Pancreas (tissue), 10 donors: Measurements from ENCODE around the gene ACKR3. TPM values are rescaled to one million over a fixed set of nuclear protein-coding genes. Genes with fewer than 3 reads are reported as not detected.

Source experiments
- ATAC-seq, 4 donors: fragments of 200-7000 bp; cut with Tn5 transposase; one replicate each; pipeline versions ENCODE4 v1.8.0 to v1.9.1; 2020; ENCODE audit warnings: mild to moderate bottlenecking in 4 of 4, moderate library complexity in 4 of 4
- DNase-seq, 6 donors: peaks; one replicate each; pipeline ENCODE4 v3.0.0-alpha.2; 2020
- FAIRE-seq: peaks from 2 replicates; lab custom pipeline; 2012; peaks lifted over from hg19 to GRCh38; lab: Jason Lieb, UNC
- H3K27ac ChIP-seq, 4 donors: fragments of 200-600 bp; sonication (generic); 1 replicate in 3 of 4; 2 replicates in 1 of 4; pipeline versions ENCODE4 v1.5.0 to v1.8.0; 2020
- H3K27me3 ChIP-seq, 4 donors: fragments of 200-600 bp; one replicate each; pipeline ENCODE4 v1.8.0; 2021
- H3K36me3 ChIP-seq, 3 donors: fragments of 200-600 bp; sonication (generic) in 1 of 3; one replicate each; pipeline versions ENCODE4 v1.5.0 to v1.8.0; 2020 to 2021
- H3K4me1 ChIP-seq, 3 donors: fragments of 200-600 bp; one replicate each; pipeline ENCODE4 v1.8.0; 2021
- H3K4me3 ChIP-seq, 4 donors: fragments of 200-600 bp; sonication (generic) in 2 of 4; one replicate each; pipeline versions ENCODE4 v1.5.0 to v1.8.0; 2020 to 2021
- H3K9me3 ChIP-seq, 4 donors: fragments of 200-600 bp; one replicate each; pipeline ENCODE4 v1.8.0; 2021
- CTCF ChIP-seq, 4 donors: fragments of 200-600 bp; sonication (generic) in 3 of 4; IDR thresholded peaks; one replicate each; pipeline versions ENCODE4 v1.5.0 to v1.8.0; 2021; ENCODE audit warnings: antibody characterized with exemption in 4 of 4
- WGBS, 2 donors: extraction: QIAGEN DNeasy Blood & Tissue Kit; methylation state at CpG; one replicate each; pipeline ENCODE4 v1.1.7; 2013; 5-methylcytosine and 5-hydroxymethylcytosine counted together
- intact Hi-C, 3 donors: fragments of 100-400 bp; cut with DNase I; formaldehyde crosslinking; loops; one replicate each; pipeline versions ENCODE4 v1.11.1 to v1.14.2; 2022
- polyA plus RNA-seq, 2 donors: library from polyadenylated mRNA; stranded (reverse); fragments of 200-250 nt; gene quantifications; one replicate each; pipeline ENCODE4 v1.2.3, GENCODE V29; 2013
- total RNA-seq, 6 donors: library from RNA; stranded (reverse); fragmentation: NEBNext Ultra II Directional in 4 of 6; extraction: Animal tissue kit (Norgen Biotek cat#: 25700) in 4 of 6; gene quantifications; one replicate each; pipeline versions ENCODE4 v1.2.1 to v1.2.4, GENCODE V29; 2021 to 2023
- donor health status: healthy with polysubstance abuse.
- donor health status: DM: no; HTN: no; CAD: no; lungs with moderate emphysema.
- donor health status: DM: no; HTN: no; CAD: no.
- donor health status: control.
- donor health status: control.
- donor health status: Bipolar disorder and iron deficiency.
- donor health status: DM: yes; HTN: yes; CAD: no.
- donor health status: DM: no; HTN: no; CAD: no.
- donor health status: DM: no; HTN: no; CAD: no.
- donor health status: DM: yes; HTN: yes; CAD: no.

The ACKR3 gene
- total and polyA plus RNA-seq, 8 donors: 6.2 to 30.3 (median 12.9) TPM

DNA sequence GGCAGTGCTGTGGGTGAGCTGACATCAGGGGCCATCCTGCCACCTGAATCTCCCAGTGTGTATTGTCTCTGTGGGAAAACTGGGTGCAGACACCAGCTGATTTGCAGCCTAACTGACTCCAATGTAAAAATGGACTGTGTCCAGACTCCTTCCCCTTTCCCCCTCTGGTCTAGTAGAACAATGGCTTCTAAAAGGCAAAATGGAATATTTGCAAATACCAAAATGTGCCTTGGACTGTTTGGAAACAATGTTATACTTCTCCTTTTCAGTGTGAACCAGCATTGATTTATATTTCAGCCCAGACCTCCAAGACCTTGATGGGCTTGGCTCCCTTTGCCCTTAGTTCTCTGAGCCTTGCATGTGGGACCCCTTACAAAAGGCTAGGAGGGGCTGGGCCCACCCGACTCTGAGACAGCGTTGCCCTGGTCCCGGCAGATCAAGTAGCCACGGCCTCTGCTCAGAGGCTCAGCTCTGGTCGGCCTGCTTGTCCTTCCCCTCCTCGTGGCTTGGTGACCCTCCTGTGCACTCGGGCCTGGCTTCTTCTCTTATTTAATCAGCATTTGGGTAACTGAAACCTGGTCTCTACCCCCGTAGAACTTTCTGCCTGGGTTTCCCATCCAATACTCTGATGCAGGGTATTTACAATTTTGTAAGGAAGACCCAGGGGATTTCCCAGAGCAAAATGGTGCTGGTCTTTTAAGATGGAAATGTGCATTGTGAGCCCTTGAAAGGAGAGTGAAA, 18.0 kb upstream of the ACKR3 start:
- no peak for FAIRE-seq

DNA sequence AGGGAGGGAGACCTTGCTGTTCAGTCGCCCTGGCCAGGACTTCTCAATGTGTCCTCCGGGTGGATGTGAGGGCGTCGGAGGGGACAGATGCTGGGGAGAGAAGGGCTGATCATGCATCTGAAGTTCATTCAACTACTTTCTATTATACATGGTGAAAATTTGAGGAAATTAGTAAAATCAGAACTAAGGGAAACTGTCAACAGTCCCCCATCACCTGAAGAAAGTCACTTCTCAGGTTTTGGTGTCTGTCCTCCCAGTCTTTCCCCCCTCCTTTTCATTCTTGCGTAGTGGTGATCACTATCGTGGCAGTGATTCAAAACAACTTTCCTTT, 17.4 kb upstream of the ACKR3 start:
- Histone ChIP-seq H3K9me3 (no peaks in the 10 kb centered on the region), H3K36me3 (no peaks in the 10 kb centered on the region), H3K27ac (no peak overlapping the region), H3K4me1 (no peaks in the 10 kb centered on the region), H3K4me3 (no peak overlapping the region), H3K27me3 (no peaks in the 10 kb centered on the region)
- TF ChIP-seq CTCF (IDR thresholded peaks at IDR 0.05): no peak
- DNase-seq: no peak
- no peak for FAIRE-seq
- intact Hi-C loops: no loop called here
- no peak for ATAC-seq
- WGBS, 2 donors: 89 to 90% methylated on average over 6 of the region's 6 CpGs

More for the DNA sequence above, 18.0 kb upstream of the ACKR3 start:
- Histone ChIP-seq H3K27ac (no peak overlapping the region), H3K36me3 (no peaks in the 10 kb centered on the region), H3K9me3 (no peaks in the 10 kb centered on the region), H3K4me1 (no peaks in the 10 kb centered on the region), H3K27me3 (no peaks in the 10 kb centered on the region), H3K4me3 (no peak overlapping the region)
- intact Hi-C loops: no loop called here
- WGBS, 2 donors: 77 to 78% methylated on average over 8 of the region's 8 CpGs
- no peak for ATAC-seq
- no peak for DNase-seq
- no peak for TF ChIP-seq CTCF (IDR thresholded peaks at IDR 0.05)

DNA sequence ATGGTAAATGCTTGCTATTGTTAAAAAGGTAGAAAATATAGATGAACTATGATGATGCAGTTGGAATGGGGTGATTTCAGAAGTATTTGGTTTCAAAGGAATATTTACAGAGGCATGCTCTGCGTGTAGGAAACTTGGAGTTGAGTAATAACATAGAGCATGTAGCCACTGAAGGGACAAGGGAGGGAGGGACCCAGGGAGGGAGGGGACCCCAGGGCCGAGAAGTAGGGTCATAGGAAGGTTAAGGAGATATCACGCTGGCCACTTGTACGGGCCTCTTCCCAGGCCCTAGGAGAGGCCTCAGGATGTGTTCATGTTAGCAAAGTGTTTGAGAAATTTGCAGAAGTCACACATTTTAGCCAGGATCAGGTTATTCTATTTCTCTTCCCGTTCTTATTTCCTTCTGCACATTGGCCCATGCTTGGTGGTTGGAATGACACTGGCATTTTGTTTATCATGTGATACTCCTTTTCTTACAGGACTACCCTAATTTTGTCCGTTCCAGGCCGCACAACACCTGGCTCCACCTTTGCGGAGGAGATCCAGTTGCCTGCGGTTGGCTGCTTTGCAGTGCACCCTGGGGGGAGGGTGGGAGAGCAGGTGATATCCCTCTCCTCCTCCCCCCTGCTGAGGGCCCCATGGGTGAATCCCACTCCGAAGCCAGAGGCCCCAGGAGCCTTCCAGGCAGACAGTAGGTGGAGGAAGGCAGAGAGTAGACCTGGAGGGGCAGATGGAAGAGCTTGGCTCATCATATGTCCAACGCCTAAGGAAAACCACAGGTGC, 16.9 kb upstream of the ACKR3 start:
- intact Hi-C loops: no loop called here
- no peaks in the 10 kb centered on the region for H3K27me3 ChIP-seq
- no peak overlapping the region for H3K4me3 ChIP-seq
- H3K4me1 ChIP-seq: no peaks in the 10 kb centered on the region
- ATAC-seq: no peak
- no peaks in the 10 kb centered on the region for H3K9me3 ChIP-seq
- H3K27ac ChIP-seq: no peak overlapping the region
- WGBS, 2 donors: 79 to 89% methylated on average over 11 of the region's 11 CpGs
- no peak for TF ChIP-seq CTCF (IDR thresholded peaks at IDR 0.05)
- FAIRE-seq: no peak
- H3K36me3 ChIP-seq: no peaks in the 10 kb centered on the region
- no peak for DNase-seq

GRCh38 chr2:236553522-236553921, 16.1 kb upstream of the ACKR3 start:
- WGBS, 2 donors: 89 to 94% methylated on average over 8 of the region's 8 CpGs

More at GRCh38 chr2:236553522-236553921, 16.1 kb upstream of the ACKR3 start:
- FAIRE-seq: no peak
- H3K9me3 ChIP-seq: no peaks in the 10 kb centered on the region
- no peaks in the 10 kb centered on the region for H3K27me3 ChIP-seq
- no peak for ATAC-seq
- H3K4me3 ChIP-seq: no peak overlapping the region
- no peak overlapping the region for H3K27ac ChIP-seq
- no peak for TF ChIP-seq CTCF (IDR thresholded peaks at IDR 0.05)
- H3K36me3 ChIP-seq: no peaks in the 10 kb centered on the region
- H3K4me1 ChIP-seq: no peaks in the 10 kb centered on the region
- DNase-seq: no peak
- intact Hi-C loops: no loop called here
